GM18861 (cell line): ENCODE results near the gene CCDC70.
A peak's percentile ranks its signal among the peaks of the same experiment; 100 is the strongest.

Experiments
- ATAC-seq: cut with Tn5 transposase; IDR thresholded peaks from one replicate; pipeline ENCODE4 v1.9.1; 2021; ENCODE audit not compliant: unreplicated experiment

The CCDC70 gene

GRCh38 chr13:51856998-51857397, 4.8 kb upstream of the CCDC70 start:
- ATAC-seq, result no peak

DNA sequence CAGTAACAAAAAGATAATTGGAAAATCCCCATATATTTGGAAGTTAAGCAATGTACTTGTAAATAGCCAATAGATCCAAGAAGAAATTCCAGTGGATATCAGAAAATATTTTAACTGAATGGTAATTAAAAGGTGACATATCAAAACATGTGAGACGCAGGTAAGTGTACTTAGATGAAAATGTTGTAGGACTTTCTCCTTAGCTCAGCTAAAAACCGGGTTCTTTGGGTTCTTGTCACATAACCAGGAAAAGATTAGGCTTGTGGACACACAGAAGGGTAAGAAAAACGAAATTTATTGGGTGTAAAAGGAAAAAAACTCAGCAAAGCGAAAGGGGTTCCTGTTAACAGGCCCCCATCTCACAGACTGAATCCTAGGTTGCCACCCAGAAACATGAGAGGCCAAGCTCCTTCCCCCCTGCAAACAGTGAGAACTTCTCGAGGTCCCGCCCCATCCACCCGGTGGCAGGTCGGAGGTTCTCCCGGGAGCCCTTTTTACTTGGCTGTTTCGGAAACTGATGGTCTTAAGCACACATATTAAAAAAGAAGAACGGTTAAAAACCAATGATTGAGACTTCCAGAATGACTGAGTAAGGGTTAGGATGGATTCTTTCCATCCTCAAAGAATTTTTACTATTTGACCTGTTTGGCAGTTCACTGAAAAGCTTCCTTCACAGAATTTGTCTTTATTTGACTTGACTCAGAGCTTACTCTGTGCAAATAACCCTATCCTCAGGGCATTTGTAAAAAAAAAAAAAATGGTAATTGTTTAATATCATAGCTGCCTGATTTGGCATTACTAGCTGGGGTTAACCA, 3.1 kb upstream of the CCDC70 start:
- ATAC-seq, result no peak

DNA sequence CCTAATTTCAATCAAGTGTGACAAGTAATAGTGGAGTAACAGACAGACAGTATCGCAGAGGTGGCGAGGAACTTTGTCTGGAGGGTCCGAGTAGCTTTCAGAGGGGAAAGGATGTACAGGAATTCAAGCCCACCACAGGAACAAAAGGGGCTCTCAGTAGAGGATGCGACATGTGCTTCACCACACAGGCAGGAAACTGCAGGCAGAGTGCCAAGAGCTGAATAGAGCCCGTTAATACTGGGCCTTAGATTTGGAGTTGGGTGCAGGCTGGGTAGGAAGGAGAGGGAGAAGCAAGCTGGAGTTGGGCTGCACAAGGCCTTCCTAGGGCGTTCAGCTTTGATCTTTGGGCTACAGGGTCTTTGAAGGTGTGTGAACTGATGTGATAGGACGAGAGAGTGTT, 1.2 kb downstream of the CCDC70 start:
- ATAC-seq, result no peak

DNA sequence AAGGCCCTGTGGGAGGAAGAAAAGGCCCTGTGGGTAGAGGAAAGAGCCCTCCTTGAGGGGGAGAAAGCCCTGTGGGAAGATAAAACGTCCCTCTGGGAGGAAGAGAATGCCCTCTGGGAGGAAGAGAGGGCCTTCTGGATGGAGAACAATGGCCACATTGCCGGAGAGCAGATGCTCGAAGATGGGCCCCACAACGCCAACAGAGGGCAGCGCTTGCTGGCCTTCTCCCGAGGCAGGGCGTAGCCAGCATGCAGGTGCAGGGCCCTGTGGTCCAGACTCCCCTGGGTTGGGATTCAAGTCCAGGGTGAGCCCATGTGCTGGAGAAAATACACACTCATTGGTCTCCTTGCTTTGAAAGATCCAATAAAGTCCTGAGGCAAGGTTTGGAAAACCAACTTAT, 4.1 kb downstream of the CCDC70 start:
- no peak for ATAC-seq

DNA sequence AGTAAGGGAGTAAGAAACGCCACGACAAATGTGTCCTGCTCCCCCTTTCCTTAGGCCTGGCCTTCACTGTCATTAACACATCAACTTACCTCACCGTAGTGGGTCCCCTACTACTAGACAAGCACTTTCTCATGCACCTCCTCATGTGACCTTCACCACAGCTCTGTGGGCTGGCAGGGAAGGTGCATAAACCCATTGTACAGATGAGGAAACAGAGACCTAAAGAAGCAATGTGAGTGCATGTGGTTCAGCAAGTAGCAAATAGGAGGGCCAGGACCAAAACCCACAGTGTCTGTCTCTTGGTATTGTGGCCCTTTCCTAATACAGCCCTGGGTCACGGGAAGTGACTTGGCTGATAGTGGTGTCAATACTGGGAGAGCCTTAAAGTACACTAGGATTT, 5.3 kb downstream of the CCDC70 start:
- ATAC-seq, result no peak

- no peak for ATAC-seq
These were observed 8.1 kb downstream of the CCDC70 start for GRCh38 chr13:51869916-51870315.

DNA sequence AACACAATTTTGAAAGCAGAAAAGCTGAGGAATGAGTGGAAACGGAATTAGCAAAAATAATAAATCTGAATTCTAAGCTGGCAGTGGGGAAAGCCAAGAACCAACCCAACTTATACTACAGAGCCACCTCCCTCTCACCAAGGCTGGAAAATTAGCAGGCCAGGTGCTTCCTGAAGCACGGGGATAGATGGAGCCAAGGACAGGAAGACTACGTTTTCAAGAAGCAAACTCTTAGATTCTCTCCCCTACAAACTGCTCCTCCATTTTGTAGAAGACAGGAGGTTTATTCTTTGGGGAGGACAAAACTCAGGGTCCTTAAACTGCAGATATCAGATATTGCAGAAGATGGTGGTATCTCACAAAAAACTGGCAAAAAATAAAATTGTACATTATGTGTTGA, 8.8 kb downstream of the CCDC70 start:
- ATAC-seq, result no peak

DNA sequence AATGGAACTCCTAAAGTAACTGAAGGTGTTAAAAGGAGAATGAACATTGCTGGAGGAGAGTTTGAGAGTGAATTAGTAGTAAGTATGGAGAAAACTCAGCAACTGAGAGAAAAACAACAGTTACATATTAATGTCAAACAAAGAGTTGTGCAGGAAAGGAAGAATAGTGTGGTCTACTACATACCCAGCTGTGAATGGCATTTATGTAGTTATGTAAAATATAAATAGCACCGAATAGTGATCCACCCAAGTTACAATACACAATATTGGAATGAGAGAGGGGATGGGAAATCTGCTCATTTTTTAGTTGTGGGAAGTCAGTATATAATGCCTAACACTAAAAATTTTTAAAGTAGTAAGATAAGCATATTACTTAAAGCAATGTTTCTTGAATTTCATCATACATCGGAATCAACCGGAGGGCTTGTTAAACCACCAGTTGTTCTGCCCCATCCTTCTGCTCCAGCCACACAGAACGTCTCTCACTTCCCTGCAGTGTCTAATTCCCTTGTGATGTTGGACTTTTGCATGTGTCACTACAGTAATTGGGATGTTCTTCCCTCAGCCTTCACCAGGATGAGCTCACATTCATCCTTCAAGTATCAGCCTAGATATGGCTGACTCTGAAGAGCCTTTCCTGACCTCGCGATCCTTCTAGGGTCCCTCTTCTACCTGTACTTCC, 11.5 kb downstream of the CCDC70 start:
- no peak for ATAC-seq

DNA sequence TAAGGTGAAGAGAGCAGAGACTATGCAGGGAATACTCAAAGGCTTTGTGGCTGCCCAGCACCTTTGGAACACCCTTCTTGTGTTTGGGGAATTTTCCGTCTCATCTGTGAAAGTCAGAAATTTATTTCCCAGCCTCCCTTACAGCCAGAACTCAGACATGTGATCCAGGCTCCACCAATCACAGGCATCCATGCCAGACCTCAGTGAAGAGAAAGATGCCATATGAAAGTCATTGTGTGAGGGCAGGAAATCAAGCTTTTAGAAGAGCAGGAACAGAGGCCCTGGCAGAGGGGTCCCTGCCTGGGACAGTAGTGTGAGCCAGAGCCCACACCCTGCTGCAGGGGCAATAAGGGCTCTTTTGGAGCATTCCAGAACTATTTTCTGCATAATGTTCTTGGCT, 12.1 kb downstream of the CCDC70 start:
- no peak for ATAC-seq

DNA sequence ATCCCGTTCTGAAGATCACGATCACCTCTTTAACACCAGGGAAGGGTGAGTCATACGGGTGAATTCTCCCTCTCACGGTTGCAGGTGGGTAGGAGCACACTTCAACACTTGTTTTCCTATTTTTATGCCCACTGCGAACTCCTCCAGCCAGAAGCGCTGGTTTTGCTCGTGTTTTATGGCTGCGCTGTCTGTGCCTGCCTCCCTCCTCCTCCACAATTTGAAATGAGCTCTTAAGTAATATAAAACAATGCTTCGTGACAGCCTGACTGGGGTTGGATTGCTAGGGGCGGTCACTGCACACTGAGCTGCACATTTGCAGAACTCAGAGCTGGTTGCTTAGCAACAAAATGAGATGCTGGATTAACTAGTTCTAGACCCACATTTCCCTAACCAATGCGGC, 12.9 kb downstream of the CCDC70 start:
- ATAC-seq, result no peak

- ATAC-seq, result no peak
These were observed 17.4 kb downstream of the CCDC70 start for GRCh38 chr13:51879133-51879532.

GRCh38 chr13:51881296-51881695, 19.5 kb downstream of the CCDC70 start:
- no peak for ATAC-seq

DNA sequence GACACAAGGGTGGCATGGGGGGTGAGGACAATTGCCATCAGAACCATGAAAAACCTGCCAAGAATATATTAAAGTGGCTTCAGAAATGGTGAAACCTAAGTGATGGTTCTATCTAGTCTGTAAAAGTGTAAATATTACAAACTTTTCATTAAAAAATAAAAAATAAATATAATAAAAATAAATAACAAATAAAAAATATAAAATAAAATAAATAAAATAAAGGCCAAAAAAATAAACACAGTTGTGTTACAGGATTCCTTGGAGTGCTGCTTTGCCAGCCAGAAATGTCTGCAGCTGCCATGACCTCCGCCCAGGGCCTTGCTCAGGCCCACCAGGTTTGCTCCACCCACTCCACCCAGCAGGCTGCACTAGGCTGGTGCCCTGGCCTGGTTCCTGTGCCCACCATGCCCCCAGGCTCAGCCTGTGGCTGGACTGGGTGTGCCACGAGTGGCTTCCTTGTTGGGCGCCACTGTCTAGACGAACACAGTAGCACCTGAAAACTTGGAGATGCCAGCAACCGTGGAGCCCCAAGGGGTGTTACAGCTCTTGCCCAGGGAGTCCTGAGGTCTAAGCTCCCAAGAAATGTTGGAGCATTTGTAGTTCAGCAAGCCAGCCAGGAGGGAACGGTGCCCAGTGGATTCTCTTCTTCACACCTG, 20.9 kb downstream of the CCDC70 start:
- no peak for ATAC-seq

GRCh38 chr13:51883226-51883600, 21.4 kb downstream of the CCDC70 start:
- ATAC-seq, result no peak

- ATAC-seq, result no peak
These were observed 23.9 kb downstream of the CCDC70 start for GRCh38 chr13:51885651-51886050.

GRCh38 chr13:51887468-51887867, 25.7 kb downstream of the CCDC70 start:
- no peak for ATAC-seq

- ATAC-seq, result no peak
These were observed 30.9 kb downstream of the CCDC70 start for GRCh38 chr13:51892657-51893056.

- ATAC-seq, result no peak
These were observed 32.5 kb downstream of the CCDC70 start for GRCh38 chr13:51894239-51894638.

- peak; percentile 62 for ATAC-seq
These were observed 34.4 kb downstream of the CCDC70 start for GRCh38 chr13:51895906-51896888.

- no peak for ATAC-seq
These were observed 38.7 kb downstream of the CCDC70 start for GRCh38 chr13:51900471-51900870.

- no peak for ATAC-seq
These were observed 41.0 kb downstream of the CCDC70 start for GRCh38 chr13:51902776-51903175.
